Activated CD8-positive, alpha-beta memory T cell treated with anti-CD3 and anti-CD28 coated beads, Interleukin-2, amount 50 U/mL, for 24 hours (primary cell): ENCODE data around the gene ZNF526.

Experiments used
- DNase-seq: peaks from one replicate; pipeline ENCODE4 v3.0.0-alpha.2; 2020; ENCODE audit errors: extremely low read depth

Gene ZNF526

DNA sequence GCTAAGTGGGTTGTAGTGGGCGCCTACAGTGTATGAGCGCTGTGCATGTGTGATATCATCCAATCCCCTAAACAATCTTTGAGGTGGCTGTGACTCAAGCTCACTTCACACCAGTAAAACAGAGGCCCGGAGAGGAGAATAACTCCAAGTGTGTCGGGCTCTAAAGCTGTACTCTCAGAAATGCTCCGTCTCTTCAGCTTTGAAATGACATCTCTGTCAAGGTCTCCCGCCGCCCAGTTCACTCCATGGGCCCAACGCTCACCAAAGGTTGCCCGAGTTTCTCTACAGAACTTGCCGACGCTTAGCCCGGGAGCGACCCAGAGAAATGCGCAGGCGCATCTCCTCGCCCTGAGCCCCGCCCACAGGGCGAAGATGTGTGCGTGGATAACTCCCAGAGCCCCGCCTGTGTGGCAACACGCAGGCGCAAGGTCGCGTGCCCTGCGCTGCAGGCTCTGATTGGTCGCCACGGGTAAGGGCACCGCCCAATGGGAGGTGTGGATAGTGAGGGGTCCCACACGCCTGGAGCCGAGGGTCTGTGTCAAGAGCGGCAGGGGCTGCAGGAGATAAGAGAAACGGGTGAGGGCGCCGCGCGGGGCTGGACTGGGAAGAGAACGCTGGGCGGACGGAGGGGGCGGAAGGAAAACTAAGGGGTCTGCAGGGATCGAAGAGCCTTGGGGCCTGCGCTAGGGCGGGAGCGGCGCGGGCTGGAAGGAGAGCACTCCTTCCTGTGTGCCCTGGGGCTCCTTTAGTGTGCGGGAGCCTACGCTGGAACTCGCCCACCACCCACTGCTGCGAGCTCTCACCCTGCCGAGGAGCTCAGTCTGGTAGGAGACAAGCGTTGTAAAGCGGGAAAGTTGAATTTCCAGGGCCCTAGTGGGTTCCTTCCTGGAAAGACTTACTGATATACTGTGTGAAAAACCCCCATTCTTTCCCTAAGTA lies at the start of gene ZNF526:
Gene ZNF526 (plus strand): TSS at position 501 of the 939 bp plus-strand sequence. CDS start 4,092 bp downstream, outside the sequence.
- DNase-seq: peak; percentile 90

GRCh38 chr19:42170715-42171114 lies 49.4 kb upstream of the ZNF526 start:
- DNase-seq: no peak

- no peak for DNase-seq
Observed at GRCh38 chr19:42172261-42172660, 47.9 kb upstream of the ZNF526 start.

GRCh38 chr19:42173695-42174094 lies 46.4 kb upstream of the ZNF526 start:
- no peak for DNase-seq

DNA sequence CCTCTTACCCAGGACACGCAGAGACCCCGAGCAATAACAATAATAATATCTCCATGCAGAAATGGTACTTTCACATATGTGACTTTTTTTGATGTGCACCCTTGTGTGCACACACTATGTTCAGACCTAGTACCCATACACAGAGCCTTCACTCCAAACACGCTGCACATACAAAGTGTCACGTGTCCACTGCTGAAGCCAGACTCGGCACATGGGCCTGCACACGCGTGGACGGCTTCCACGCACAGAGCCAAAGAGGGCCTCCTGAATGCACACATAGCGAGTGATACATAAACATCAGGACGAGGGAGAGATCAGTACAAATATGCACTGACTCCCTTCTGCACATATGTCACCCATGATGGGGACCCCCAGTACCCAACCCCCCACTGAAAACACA lies 45.9 kb upstream of the ZNF526 start:
- no peak for DNase-seq

- DNase-seq: no peak
Observed at GRCh38 chr19:42174958-42175734, 45.0 kb upstream of the ZNF526 start.

DNA sequence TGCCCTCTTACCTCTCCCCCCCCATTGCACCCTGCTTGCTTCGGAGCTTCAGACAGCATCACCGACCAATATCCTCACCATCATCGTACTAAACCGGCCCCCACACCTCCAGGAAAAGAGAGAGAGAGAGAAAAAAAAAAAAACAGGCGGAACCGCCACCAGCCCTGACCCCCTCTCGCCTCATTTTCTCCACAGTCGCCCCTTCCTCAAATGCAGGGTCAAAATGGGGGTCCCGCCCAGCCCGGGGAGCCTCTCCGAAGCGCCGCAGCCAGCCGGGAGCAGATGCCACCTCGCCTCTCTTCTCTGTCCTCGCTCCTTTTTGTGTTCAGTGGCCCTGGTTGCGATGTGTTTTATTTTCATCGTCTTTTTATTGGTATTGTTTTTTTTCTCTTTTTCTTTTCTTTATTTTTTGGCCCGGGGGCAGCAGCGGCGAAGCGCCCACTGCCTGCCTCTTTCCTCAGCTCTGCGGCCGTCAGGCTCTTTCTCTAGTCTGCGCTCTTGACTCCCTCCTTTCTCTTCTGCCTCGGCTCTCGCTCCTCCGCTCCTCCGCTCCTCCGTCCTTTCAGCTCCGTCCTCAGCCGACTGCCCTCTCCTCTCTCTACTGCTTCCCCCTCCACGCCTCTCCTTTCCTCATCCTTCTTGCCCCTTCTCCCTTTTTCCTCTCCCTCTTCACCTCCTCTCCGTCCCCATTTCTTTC lies 44.0 kb upstream of the ZNF526 start:
- no peak for DNase-seq

DNA sequence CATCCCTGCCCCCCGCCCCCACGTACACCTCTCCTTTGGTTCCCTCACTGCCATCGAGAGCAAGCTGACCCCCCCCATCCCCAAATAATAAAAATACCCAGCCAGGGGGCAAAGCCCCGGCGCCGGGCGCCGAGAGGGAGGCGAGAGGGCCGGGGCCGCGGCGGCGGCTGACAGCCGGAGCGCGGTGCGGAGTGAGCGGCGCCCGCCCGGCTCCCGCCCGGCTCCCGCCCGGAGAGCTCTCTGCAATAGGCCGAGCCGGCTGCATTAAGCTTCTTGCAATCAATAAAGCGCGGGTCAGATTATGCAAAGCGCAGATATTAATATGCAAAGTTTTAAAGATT lies 43.5 kb upstream of the ZNF526 start:
- no peak for DNase-seq

DNA sequence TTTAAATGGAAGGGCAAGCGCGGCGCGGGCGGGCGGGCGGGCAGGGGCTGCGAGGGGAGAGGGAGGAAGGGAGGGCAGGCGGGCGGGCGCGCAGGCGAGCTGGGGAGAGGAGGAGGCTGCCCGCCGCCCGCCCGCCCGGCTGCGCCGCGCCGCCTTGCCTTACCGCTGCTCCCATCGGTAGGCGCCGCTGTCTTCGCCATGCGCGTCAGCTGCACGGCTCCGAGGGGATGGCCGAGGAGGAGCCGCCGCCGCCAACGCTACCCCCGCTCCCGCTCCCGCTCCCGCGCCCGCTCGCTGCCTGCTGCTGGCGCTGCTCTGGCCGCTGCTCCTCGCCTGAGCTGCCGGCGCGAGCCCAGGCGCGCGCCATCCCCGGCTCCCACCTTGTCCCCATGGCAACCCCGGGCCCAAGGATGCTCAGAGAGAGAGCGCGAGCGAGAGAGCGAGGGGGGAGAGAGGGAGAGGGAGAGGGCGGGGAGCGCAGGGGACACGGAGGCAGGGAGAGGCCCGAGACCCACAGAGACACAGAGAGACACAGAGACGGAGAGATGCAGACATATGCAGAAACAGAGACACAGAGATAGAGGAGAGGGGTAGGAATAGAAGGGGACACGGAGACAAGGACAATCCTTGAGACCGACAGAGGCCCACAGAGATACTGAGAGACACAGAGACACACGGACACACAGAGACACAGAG lies 43.0 kb upstream of the ZNF526 start:
- DNase-seq: peak; percentile 31

- no peak for DNase-seq
Observed at GRCh38 chr19:42177686-42178019, 42.5 kb upstream of the ZNF526 start.

DNA sequence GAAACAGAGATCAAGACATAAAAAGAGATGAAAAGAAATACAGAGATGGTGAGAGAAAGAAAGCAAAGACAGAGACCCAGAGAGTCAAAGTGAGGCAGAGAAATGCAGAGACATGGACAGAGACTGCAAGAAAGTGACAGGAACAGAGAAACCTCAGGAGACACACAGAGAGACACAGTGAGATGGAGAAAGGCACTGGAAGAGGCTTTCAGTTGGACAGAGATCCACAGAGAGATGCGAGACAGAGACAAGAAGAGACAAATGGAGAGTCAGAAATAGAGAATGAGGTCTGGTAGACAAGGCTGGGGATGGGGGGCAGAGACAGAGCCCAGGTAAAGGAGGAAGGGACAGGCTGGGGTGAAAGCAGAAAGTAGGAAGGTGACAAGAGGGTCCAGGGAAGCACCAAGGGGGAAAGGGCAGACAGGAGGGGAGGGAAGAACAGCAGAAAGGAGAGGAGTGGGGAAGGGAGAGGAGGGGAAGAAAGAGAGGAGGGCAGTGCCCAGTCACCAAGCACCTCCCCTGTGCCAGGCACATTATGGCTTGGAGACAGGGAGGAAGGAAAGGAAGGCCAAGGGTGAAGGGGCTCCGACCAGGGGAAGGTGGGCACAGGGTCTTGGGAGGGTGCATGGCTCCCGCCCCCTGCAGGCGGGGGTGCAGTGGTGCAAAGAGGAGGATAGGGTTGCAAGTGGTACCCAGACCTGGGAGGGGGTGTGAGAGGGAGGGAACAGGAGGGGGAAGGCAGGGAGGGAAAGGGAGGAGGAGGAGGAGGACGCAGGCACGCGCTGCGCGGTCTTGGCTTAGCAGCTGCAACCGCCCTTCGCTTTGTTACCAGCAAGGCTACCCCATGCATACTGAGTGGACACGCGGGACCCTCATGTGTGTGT lies 41.1 kb upstream of the ZNF526 start:
- no peak for DNase-seq

GRCh38 chr19:42184401-42184861 lies 35.7 kb upstream of the ZNF526 start:
- DNase-seq: peak; percentile 40

- no peak for DNase-seq
Observed at GRCh38 chr19:42185277-42185676, 34.8 kb upstream of the ZNF526 start.

- no peak for DNase-seq
Observed at GRCh38 chr19:42188665-42189064, 31.4 kb upstream of the ZNF526 start.

DNA sequence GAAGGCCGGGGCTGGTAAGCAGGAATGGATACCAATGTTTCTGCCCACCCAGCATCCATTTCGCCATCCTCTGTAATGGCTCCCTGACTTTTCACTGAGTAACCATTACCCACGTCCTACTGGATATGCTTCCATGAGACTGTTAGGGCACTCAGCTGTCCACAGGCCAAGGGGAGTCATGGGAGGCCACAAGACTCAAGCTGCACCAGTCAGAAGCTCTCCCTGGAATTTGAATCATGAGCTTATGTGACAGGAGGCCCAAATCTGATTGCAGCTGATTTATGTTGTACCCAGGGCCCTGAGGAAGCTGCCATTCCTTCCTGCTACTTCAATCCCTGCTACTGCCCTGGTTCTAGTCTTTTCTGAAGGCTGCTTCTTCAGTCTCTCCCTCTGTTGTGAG lies 31.0 kb upstream of the ZNF526 start:
- no peak for DNase-seq

- DNase-seq: no peak
Observed at GRCh38 chr19:42191330-42191729, 28.8 kb upstream of the ZNF526 start.

- DNase-seq: no peak
Observed at GRCh38 chr19:42191855-42192254, 28.3 kb upstream of the ZNF526 start.

GRCh38 chr19:42193294-42193693 lies 26.8 kb upstream of the ZNF526 start:
- no peak for DNase-seq

DNA sequence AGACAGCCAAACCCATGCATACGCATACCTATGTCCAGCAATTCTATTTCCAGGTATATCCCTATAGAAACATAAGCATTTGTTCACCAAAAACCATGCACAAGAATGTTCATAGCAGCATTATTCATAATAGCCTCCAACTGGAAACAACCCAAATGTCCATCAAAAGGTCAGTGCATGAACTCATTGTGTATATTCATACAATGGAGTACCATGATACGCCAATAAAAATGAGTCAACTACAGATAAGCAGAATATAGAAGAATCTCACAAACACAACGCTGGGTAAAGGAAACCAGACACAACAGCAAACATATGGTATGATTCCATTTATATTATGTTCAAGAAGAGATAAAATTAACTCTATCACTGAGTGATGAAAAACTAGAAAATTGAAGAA lies 26.4 kb upstream of the ZNF526 start:
- DNase-seq: no peak
